ENCODE results near the gene ME3. TPM values are rescaled to one million over a fixed set of nuclear protein-coding genes. Genes with fewer than 3 reads are reported as not detected.

Gene ME3
- total RNA-seq, 1 experiment from 2014 or later: 14.2 TPM

DNA sequence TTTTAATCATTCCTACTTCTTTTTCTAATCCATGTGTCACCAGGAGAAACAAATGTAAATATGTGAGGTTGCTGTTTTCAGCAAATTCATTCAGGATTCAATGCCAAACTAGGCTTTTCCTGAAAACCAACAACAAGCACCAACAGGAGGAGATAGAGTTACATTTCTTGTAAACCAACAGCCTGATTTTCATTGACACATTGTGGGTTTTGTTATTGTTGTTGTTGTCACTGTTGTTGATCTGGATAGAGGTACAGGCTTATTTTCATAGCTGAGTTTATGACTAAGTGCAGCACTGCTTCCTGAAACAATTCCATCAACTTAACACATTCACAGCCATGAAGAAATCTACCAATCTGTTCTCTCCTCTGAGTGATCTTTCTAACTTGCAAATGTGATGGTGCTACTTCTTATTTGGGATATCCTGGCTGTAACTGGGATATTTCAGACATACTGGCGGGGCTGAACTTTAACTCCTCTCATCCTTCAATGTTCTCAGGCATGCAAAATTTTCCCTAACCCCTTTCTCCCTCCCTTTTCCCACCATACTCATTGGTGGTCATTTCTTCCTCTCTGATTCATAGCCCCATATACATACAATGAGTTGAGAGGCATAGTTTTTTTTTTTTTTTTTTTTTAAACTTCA lies 65.5 kb downstream of the ME3 start:
- H3K27ac Mint-ChIP-seq (ENCODE audit: unreplicated experiment): peak overlapping the region; percentile 1

DNA sequence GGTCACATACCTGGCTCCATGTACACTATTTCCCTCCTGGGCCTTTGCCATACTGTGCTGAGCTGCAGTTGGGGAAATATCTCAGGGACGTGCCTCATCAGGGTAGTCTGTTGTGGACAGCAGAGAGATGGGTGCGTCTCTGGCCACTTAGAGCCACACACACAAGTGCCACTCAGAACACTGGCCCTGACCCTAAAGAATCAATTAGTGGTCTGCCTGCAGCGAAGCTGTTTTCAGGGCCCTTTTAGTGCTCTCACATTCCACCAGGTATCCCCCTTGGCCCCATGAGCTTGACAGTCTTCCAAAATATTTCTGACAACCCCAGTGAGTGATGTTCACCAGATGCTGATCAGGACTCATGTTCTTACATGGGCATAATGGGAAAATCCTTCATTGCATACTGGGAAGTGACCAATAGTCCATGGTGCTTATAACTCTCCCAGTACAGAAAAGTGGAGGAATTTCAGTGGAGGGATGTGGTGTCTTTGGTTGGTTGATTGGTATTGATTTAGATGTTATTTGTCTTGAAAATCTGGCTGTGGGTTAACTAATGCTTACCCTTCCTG lies 66.1 kb downstream of the ME3 start:
- BruUV-seq (replicated peaks): no TSS peak
- CTCF ChIA-PET: no interaction called here
- Mint-ChIP-seq H3K27ac (ENCODE audit: unreplicated experiment) (peak overlapping the region; percentile 1), H3K4me1 (ENCODE audit: low read depth, unreplicated experiment) (peaks cover 25% of the 10 kb centered on the region), H3K27me3 (ENCODE audit: unreplicated experiment) (no peaks in the 10 kb centered on the region), H3K4me3 (ENCODE audit: low read depth, unreplicated experiment) (no peak overlapping the region), H3K36me3 (ENCODE audit: insufficient read depth, unreplicated experiment) (no peaks in the 10 kb centered on the region), H3K9me3 (ENCODE audit: low read depth, unreplicated experiment) (no peaks in the 10 kb centered on the region)
- intact Hi-C loops (cut with micrococcal nuclease; ENCODE audit: unreplicated experiment): loop anchor here (5.0 kb wide), 1 partner anchor 149 kb away; no protein-coding TSS in a partner anchor
- DNase-seq: no peak
- no peak for TF ChIP-seq CTCF (IDR thresholded peaks at IDR 0.05; ENCODE audit: unreplicated experiment)

More for the DNA sequence above, 65.5 kb downstream of the ME3 start:
- H3K4me1 Mint-ChIP-seq (ENCODE audit: low read depth, unreplicated experiment): peaks cover 25% of the 10 kb centered on the region
- intact Hi-C loops (cut with micrococcal nuclease; ENCODE audit: unreplicated experiment): loop anchor here (5.0 kb wide), 1 partner anchor 150 kb away; no protein-coding TSS in a partner anchor
- CTCF ChIA-PET: no interaction called here
- BruUV-seq (replicated peaks): no TSS peak
- DNase-seq: no peak
- H3K4me3 Mint-ChIP-seq (ENCODE audit: low read depth, unreplicated experiment): no peak overlapping the region
- TF ChIP-seq CTCF (IDR thresholded peaks at IDR 0.05; ENCODE audit: unreplicated experiment): no peak
- H3K27me3 Mint-ChIP-seq (ENCODE audit: unreplicated experiment): no peaks in the 10 kb centered on the region
- H3K9me3 Mint-ChIP-seq (ENCODE audit: low read depth, unreplicated experiment): no peaks in the 10 kb centered on the region
- no peaks in the 10 kb centered on the region for H3K36me3 Mint-ChIP-seq (ENCODE audit: insufficient read depth, unreplicated experiment)

DNA sequence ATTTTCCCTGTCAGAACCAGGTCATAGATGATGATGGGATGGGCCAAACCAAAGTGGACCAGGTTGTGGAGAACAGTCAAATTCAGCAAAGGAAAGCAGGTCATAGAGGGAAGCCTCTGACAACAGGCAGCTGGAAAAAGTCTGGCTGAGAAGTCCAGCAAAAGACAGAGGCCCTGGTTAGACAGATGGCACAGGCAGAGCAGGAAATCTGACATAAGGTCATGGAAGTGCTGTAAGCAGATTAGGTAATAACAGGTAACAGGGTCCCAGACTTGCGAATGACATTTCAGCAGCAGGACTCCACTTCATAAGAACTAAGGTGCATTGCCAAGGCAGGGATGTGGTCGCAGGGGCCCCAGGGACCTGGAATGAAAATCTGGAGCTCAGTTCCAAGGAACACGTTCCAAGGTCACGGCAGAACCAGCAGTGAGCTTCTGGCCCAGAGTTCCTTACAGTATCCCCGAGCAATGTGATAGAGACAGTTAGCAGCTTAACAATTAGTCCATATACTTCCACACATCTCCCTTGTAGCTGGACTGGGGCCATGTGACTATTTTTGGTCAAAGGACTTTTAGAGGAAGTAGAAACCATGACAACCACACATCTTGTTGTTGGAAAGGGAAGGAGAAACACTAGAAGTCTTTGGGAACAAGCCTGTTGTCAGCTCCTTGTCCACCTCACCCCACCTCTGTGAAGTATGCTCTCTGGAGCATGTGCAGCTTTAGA lies 75.4 kb downstream of the ME3 start:
- no peak for DNase-seq
- H3K27me3 Mint-ChIP-seq (ENCODE audit: unreplicated experiment): no peaks in the 10 kb centered on the region
- no peak for TF ChIP-seq CTCF (IDR thresholded peaks at IDR 0.05; ENCODE audit: unreplicated experiment)
- intact Hi-C loops (cut with micrococcal nuclease; ENCODE audit: unreplicated experiment): loop anchor here (10.0 kb wide), 1 partner anchor 72 kb away; no protein-coding TSS in a partner anchor
- H3K9me3 Mint-ChIP-seq (ENCODE audit: low read depth, unreplicated experiment): peaks cover 2% of the 10 kb centered on the region
- no peak overlapping the region for H3K4me3 Mint-ChIP-seq (ENCODE audit: low read depth, unreplicated experiment)
- CTCF ChIA-PET: interaction anchor here (0.8 kb wide), 1 partner anchor 11 kb away, joined by 3 read pairs; no protein-coding TSS in a partner anchor
- H3K36me3 Mint-ChIP-seq (ENCODE audit: insufficient read depth, unreplicated experiment): peaks cover 15% of the 10 kb centered on the region
- H3K4me1 Mint-ChIP-seq (ENCODE audit: low read depth, unreplicated experiment): peaks cover 17% of the 10 kb centered on the region
- BruUV-seq (replicated peaks): no TSS peak
- H3K27ac Mint-ChIP-seq (ENCODE audit: unreplicated experiment): no peak overlapping the region

GRCh38 chr11:86595955-86596354 lies 76.5 kb downstream of the ME3 start:
- Mint-ChIP-seq H3K36me3 (ENCODE audit: insufficient read depth, unreplicated experiment) (peaks cover 15% of the 10 kb centered on the region), H3K4me1 (ENCODE audit: low read depth, unreplicated experiment) (peaks cover 25% of the 10 kb centered on the region), H3K27me3 (ENCODE audit: unreplicated experiment) (no peaks in the 10 kb centered on the region), H3K9me3 (ENCODE audit: low read depth, unreplicated experiment) (peaks cover 2% of the 10 kb centered on the region), H3K4me3 (ENCODE audit: low read depth, unreplicated experiment) (no peak overlapping the region), H3K27ac (ENCODE audit: unreplicated experiment) (no peak overlapping the region)
- CTCF ChIA-PET: no interaction called here
- no TSS peak for BruUV-seq (replicated peaks)
- intact Hi-C loops (cut with micrococcal nuclease; ENCODE audit: unreplicated experiment): loop anchor here (10.0 kb wide), 1 partner anchor 71 kb away; no protein-coding TSS in a partner anchor
- DNase-seq: no peak
- TF ChIP-seq CTCF (IDR thresholded peaks at IDR 0.05; ENCODE audit: unreplicated experiment): no peak
